HL-60/S4 treated with retinoic acid at 250 ng/mL for 4 days and 3 days (cell line): ENCODE measurements around the gene PRKCH.

Experiments used
- in situ Hi-C: fragments of 300-500 bp; cut with MboI; formaldehyde crosslinking; loops from 2 replicates; pipeline ENCODE4 v1.7.0; 2022; ENCODE audit warnings: low sequenced_read_pairs

Gene PRKCH

DNA sequence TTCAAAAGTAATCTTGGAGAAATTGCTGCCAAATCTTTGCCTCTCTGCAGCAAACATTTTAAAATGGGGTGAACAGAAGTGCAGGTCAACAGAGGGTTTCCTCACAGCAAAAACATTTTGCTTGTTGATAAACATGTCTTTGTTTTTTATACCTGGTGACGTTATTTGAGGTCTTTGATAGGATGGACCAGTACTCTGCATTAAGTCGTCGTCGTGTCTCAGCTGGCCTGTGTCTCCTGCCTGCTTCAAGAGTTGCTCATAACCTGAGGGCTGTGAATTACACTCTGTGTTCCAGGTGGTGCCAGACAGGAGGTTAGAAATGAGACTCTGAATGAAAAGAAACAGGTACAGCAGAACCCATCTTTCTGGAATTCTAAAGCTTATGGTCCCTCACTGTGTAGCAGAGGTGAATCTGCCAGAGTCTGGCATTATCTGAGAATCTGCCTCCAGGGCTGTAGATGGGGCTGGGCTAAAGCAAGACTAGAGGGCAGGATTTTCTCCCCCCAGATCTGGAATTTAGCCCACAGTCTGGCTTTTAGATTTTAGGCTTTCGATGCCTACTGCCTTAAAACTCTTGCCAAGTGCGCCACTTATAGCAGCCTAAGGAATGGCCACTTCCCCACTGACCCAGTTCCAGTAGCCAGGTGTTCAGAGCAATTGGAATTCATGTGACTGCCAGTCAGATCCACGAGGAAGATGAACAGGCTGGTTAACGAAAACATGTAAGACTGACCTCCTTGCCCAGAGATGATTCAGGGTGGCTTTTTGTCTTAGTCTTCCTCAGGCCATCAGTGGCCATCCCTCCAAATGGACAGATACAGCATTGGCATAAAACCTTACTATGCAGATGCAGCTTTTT is 161.2 kb downstream of the PRKCH start:
- in situ Hi-C loops, result no loop called here

DNA sequence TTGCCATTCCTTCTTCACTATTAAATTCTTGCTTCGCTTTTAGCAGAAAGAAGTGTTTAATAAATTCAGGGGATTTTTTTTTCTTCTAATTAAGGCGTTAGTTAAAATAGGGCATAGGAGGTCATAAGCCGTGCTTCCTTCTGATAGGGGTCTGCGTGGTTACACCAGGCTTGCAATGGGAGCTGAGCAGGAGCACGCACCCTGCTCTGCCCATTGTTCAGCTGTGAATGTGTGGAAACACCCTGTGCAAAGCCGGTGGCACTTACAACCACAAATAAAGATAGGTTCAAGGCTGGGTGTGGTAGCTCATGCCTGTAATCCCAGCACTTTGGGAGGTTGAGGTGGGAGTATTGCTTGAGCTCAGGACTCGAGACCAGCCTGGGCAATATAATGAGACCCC is 162.1 kb downstream of the PRKCH start:
- in situ Hi-C loops, result no loop called here

DNA sequence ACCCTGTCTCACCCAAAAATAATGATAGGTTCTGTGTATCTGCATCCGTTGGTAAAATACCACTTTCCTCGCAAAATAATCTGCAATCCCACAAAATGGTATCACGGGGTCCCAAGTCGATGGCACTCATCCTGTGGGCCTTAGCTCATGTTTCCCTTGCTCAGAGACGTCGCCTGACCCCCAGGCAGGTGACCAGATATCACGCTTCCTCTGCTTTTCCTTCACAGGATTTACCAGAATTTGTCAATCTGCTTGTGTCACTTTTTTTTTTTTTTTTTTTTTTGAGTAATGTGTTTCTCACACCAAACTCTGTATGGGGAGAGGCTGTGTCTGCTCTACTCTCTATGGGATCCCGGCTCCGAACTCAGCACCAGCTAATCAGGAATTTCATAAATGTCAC is 162.7 kb downstream of the PRKCH start:
- in situ Hi-C loops, result no loop called here

DNA sequence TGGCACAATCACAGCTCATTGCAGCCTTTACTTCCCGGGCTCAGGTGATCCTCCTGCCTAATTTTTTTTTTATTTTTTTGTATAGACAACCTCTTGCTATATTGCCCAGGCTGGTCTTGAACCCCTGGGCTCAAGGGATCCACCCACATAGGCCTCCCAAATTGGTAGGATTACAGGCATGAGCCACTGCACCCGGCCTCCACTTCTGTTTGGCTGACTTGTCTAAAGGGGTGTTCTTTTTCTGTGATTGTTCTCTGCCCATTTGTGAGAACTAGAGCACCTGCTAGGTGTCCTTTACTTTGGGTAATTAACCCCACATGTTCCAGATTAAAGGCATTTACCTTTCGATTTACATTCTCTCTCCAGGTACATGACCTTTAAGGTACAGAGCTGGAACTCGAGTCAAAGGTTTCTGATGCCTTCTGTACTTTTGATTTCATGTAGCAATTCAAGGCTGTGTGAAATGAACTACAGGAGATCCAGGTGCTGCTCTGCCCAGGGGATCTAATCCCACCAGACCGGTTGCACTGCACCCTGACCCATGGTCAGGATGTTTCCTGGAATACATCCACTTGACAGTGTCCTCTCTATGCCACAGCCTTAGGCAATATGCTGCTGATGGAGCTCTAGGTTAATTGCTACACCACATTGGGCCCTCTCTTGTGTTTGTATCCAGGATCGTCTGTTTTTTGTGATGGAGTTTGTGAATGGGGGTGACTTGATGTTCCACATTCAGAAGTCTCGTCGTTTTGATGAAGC is 163.6 kb downstream of the PRKCH start:
- in situ Hi-C loops, result no loop called here

DNA sequence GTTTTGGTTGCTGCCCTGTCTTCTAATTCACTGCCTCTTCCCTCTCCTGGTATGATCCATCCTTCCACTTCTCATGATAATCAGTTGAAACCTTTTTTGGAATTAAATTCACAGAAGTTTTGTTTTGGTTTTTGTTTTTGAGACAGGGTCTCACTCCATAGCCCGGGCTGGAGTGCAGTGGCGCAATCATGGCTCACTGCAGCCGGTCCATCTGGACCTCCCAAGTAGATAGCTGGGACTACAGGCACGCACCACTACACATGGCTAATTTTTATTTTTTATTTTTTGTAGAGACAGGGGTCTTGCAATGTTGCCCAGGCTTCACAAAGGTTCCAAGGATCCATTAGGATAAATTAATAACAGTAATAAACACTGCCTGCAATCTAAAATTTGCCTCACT is 164.3 kb downstream of the PRKCH start:
- in situ Hi-C loops, result no loop called here

DNA sequence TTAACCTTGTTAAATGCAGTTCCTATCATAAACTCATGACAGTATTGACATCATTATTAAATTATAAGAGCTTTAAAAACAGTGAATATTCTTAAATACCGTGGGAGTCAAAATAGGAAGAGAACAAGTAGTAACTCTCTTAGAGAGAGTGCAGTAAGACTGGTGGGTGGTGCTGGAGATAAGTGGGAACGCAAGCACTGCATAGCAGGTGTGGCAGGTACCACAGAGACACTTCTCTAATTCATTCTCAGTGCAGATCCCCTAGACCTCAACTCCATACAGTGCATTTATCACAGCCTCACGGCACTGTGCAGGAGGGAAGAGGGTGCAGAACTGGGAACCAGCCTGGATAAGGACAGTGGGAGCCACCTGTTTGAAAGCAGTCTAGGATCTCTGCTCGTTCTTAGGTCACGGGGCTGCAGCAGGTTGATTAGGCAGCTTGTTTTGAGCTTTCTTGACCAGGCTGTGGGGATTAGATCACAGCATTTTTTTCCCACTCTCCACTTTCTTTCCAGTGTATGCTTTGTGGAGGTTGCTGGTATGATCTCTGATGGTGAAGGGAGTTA is 165.6 kb downstream of the PRKCH start:
- in situ Hi-C loops, result no loop called here

DNA sequence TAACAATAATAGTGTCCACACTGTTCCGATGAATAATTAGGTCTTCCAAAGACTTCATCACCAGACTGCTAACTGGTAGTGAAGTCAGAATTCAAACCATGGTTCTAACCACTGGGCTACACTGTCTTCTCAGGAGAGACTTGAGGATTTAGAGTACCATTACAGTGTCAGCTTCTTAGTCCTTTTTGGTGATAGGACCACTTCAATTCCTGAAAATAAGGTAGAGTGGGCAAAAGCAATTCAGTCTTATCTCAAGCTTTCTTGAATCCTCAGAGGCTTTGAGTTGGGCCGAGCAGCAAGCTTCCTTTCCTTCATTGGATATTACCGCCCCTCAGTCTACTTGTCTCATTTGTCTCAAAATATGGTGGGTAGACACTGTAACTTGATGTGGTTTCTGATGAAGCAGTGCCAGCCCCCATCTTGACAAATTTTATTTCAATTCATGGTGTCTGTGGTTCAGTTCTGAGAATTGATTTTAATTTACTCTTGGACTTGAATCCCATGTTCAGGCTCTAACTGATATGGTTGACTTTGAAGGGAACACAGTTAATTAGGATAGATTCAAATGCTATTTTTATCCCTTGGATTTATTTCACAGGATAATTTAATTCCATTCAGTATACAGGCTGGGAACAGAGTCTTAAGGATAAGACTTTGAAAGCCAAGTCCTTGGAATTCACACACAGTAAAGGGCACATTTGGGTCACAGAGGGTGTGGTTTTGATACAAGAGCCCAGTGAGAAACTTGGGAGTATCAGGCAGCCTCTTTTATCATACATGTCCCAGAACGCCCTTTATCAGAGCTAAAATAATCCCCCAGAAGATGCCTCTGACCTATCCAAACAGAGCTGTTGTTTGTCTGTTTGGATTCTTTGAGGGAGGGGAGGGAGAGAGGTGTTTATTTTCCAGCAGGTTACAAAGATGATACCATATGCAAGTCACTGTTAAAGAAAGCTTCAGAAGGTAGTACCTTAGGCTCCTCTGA is 167.3 kb downstream of the PRKCH start:
- in situ Hi-C loops, result no loop called here

DNA sequence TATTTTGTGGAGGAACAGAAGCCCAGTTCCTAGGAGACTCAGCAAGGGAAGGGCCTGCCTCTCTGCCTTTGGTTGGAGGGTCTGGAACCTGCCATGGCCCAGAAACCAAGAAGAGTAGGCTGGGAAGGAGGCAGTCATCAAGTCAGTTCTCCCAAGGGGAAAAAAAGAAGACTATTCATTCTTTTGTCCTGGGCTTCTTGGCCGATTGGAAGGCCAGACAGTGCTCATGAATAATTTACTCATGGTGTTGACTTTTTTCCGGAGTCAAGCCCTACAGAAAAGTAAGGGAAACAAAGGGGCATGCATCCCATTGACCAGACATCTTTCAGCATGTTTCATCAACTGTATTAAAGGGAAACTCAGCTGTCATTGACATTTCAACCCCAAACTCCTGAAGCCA is 168.1 kb downstream of the PRKCH start:
- in situ Hi-C loops, result no loop called here

DNA sequence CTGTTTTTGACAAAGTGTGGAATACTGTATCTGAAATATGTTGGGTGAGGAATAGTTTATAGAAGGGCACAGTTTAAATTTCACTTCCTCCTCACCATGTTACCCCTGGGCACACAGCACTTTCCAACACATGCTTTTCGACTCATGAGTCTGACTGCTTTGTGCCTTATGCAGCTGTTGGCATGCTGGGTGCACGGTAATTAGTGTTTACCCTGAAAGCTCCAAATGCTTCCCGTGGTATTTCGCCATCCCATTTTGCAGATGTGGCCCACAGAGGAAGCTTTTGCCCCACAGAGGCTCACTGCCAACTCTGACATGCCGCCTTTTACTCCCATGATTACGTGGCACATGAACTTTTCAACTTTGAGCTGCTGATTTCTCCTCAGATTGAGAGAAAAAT is 168.6 kb downstream of the PRKCH start:
- in situ Hi-C loops, result no loop called here

DNA sequence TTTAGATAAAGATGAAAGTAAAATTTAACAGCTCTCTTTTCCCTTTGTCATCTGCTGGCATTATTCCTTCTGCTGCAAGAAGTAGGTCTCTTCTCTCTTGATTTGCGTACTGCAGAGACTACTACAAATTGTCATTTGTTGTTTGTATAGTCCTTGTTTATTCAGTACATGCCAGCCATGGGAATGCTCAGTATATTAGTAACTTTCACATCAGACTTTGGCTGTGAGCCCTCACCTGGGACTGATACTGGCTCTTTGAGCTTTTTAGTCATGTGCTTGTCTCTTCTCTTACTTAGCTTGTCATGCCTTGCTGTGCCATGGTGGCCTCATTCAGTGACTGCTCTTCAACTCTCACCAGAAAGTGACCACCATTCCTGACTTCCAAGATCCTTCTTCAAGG is 169.8 kb downstream of the PRKCH start:
- in situ Hi-C loops, result no loop called here

DNA sequence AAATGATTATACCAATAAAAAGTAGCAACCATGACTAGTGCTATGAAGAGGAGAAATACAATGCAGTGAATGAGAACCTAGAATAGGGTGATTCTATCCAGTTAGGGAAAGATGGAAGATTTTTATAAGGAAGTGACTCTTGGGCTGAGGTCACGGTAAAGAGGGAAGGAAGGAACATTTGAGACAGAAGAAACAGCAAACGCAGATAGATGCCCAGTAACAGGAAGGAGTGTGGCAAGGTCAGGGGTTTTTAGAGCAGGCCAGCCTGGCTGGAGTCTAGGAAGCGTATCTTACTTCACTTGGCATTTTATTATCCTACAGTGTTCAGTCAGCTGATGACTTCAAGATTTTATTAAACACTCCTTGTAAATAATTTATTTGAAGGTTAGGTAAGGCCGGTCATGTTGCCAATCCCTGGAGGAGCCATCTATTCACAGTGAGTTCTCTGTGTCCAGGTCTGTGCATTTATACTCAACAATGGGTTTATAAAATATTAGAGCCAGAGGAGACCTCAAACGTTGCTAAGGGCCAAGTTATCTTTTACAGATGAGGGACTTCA is 170.6 kb downstream of the PRKCH start:
- in situ Hi-C loops, result no loop called here

DNA sequence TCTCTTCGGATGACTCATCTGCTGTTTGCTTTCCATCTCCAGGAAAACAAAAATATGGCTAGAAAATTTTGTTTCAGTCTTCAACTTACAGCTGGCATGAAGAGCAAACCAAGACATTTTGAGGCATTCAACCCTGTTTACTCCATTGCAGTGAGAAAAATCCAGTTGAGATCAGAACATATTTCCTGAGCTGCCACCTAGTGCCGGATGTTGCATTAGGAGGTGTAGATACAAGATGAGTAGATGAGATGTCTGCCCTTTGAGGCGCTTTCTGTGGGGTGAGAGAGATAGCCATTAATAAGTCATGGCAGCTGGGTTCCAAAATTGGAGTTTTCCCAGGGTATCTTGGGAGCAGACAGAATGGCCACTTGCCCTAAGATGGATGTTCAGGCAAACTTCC is 171.1 kb downstream of the PRKCH start:
- in situ Hi-C loops, result no loop called here

DNA sequence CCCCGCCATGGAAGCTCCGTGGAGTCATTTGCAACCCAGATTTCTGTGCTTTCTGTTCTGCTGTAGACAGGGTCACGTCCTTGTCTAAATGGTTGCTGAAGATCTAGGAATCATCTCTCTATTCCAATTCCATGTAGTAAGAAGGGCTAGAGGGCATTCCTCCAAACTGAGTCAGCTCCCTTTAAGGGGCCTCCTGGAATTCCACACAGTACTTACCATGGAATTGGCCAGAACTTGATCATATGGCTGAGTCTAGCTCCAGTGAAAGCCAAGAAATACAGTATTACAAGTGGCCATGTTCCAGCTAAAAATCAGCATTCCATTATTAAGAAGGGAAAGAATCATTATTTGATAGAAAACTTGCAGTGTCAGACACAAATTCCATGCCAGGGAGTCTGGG is 171.9 kb downstream of the PRKCH start:
- in situ Hi-C loops, result no loop called here

DNA sequence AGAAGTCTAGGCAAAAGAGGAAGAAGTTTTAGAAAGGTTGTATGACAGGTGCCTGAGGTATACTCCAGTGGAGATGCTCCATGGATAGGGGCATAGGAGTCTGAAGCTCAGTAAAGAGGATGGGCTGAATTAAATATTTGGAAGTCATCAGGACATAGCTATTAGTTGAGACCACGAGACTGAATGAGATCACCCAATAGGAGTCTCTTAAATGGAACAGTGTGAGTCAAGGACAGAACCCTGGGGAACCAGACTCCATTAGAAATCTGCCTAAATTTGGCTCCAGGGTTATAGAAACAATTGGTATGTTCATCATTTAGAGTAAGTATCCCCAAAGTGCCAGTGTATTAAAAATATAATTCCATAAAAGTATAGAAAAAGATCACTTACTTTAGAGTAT is 172.6 kb downstream of the PRKCH start:
- in situ Hi-C loops, result no loop called here

DNA sequence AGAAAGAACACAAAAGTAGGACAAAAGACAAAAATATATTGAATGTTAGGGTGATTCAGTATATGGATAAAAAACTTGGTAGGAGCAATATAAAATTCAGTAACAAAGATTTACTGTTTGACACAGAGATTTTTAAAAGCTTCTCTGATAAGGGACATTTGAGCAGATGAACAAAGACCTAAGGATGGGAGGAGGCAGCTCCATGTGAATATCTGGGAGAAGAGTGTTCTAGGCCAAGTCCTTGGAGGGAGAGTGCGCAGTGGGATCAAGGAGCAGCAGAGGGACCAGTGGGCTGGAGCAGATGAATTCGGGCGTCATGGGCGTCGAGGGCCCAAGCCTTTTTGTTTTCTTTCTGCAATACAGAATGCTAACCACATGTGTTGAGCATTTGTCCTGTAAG is 174.4 kb downstream of the PRKCH start:
- in situ Hi-C loops, result no loop called here

DNA sequence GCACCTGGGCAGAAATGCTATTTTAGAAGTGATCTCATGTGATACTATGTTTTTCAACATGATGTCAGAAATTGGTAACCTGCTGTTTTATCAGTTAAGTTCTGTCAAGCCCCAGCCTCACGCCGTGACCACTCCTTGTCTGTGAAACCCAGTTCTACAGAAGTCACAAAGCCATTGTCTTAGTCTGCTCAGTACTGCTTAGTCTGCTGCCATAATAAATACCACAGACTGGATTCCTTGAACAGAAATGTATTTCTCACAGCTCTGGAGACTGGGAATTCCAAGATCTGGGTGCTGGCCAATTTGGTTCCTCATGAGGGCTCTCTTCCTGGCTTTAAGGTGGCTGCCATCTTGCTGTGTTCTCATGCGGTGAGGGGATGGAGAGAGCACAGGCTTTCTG is 176.9 kb downstream of the PRKCH start:
- in situ Hi-C loops, result no loop called here

DNA sequence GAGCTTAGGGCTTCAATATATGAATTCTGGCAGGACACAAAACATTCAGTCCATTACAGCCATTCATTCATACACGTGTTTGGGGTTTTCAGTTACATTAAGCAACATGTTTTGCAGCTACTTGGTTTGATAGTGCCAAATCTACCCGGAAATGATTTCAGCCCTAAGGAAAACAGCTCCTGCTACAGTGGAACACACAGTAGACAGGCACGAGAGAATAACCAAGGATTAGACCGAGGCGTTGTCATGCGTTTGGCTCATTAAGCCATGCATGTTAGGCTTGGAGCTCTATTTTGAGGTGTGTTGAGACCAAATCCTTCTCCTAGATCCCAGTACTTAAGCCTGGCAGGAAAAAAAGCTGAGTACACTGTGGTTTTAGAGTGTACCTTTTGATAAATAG is 177.4 kb downstream of the PRKCH start:
- in situ Hi-C loops, result no loop called here

DNA sequence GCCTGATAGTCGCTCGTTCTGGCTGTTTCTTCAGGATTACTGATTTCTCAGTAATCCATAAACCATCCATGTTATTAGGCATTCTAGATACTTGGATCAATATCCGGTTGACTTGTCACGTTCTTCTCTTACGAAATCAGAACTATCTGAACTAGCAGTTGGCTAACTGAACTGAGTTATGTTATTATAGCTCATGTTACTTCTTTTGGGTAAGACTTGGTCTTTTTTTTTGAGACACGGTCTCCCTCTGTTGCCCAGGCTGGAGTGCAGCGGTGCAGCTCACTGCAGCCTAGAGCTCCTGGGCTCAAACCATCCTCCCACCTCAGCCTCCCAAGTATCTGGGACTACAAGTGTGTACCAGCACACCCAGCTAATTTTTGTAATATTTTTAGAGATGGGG is 178.6 kb downstream of the PRKCH start:
- in situ Hi-C loops, result no loop called here

DNA sequence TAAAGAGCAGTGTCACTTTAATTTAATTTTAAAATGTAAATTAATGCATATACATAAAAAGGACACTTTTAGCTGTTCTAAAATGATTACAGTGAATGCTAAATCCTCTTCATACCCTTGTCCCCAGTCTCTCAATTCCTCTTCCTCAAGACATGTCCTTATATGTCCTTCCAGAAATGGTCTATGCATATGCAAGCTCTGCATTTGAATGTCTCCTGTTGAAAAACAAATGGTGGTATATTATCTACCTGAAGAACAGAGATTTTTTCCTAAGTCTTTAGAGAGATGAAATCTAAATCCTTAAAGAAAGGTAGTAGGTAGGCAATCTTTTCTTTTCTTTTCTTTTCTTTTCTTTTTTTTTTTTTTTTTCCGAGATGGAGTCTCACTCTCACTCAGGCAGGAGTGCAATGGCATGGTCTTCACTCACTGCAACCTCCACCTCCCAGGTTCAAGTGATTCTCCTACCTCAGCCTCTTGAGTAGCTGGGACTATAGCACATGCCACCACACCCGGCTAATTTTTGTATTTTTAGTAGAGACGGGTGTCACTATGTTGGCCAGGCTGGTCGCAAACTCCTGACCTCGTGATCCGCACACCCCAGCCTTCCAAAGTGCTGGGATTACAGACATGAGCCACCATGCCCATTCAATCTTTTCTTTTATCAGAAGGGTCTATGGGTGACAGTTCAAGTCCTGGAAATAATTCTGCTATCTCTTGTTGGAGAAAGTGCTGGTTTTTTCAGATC is 180.5 kb downstream of the PRKCH start:
- in situ Hi-C loops, result no loop called here
